Ureter (tissue), 1 donor: Measurements from ENCODE around the gene MSI2. TPM values are rescaled to one million over a fixed set of nuclear protein-coding genes. Genes with fewer than 3 reads are reported as not detected.
"Not testable (repeated sequence)": the region's sequence is repeated elsewhere in the genome, so short reads cannot be mapped to it uniquely, and the experiment has no call there.

Experiments
- DNase-seq: peaks from one replicate; pipeline ENCODE4 v3.0.0-alpha.2; 2020; ENCODE audit warnings: low spot score
- total RNA-seq: library from RNA; stranded (reverse); gene quantifications from one replicate; pipeline ENCODE4 v1.2.4, GENCODE V29; 2023
- donor health status: DM: yes; HTN: yes; CAD: no.

The MSI2 gene
- total RNA-seq, 1 donor from 2014 or later: 230 TPM

- DNase-seq: no peak
Measured at GRCh38 chr17:57614742-57615141, 358.4 kb downstream of the MSI2 start.

GRCh38 chr17:57615836-57616757 lies 359.8 kb downstream of the MSI2 start:
- DNase-seq: no peak

- no peak for DNase-seq
Measured at GRCh38 chr17:57617218-57617617, 360.9 kb downstream of the MSI2 start.

- DNase-seq: no peak
Measured at GRCh38 chr17:57619061-57619937, 363.0 kb downstream of the MSI2 start.

GRCh38 chr17:57620576-57620975 lies 364.3 kb downstream of the MSI2 start:
- no peak for DNase-seq

DNA sequence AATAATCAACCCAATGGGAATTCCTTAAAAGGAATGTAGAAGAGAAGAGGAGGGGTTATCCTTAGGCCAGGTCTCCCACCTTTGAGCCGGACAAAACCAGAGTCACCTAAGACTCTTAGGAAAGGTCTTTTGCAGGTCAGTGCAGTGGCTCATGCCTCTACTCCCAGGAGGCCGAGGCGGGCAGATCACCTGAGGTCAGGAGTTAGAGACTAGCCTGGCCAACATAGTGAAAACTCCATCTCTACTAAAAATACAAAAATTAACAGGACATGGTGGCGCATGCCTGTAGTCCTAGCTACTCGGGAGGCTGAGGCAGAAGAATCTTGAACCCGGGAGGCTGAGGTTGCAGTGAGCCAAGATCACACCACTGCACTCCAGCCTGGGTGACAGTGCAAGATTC lies 365.5 kb downstream of the MSI2 start:
- not testable (repeated sequence) for DNase-seq

GRCh38 chr17:57622306-57622682 lies 366.0 kb downstream of the MSI2 start:
- no peak for DNase-seq

- DNase-seq: no peak
Measured at GRCh38 chr17:57622683-57623433, 366.5 kb downstream of the MSI2 start.

- no peak for DNase-seq
Measured at GRCh38 chr17:57623620-57624019, 367.3 kb downstream of the MSI2 start.

DNA sequence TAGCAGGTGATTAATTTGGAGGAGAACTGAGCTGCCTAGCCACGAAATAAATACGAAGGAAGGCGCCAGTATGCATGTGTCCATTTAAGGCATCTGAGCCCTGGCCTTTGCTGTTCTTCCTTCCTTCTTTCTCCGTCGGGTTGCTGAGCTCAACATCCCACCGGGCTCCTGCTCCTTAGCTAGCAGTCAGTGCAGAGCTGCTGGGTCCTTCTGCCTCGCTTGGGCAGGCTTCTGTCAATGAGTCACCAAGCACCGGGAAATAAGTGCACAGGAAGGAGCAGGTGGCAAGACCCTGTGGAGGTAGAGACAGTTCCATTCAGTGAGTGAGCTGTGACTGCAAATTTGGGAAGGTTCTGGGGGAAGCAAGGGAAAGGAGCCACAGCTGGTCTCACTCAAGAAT lies 368.1 kb downstream of the MSI2 start:
- no peak for DNase-seq

DNA sequence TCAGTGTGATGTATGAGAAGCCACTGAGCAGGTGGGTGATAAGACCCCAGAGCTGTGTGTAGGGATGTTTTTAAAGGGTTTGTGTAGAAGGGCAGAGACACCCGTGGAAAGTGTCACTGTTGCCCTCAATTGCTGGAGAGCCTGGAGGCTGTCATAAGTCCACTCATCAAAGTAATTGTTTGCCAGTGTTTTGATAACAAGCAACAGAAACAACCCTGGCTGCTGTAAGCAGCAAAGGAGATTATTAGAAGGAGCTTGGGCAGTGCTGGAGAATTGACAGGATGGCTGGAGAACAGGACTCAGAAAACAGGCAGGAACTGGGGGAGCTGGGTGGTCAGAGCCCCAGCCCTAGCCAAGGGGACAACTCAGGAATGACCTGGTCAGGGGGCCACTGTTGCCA lies 369.2 kb downstream of the MSI2 start:
- DNase-seq: no peak

DNA sequence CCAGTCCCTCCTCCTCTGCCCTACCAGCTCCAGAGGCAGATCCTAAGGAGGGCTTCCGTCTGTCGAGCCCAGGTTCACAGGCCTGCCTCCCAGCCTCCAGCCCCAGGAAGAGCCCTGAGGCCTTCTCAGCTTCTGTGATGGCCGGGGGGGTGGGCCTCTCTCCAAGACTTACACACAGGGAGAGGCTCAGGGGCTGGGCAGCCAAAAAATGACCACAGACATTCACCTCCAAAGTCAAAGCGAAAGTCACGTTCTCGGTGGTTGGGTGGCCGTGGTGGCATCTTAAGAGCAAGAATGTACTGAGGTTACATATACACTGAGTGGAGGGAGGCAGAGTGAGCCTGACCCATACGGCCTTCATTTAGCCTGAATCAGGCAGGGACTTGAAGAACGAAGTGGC lies 369.6 kb downstream of the MSI2 start:
- DNase-seq: no peak

DNA sequence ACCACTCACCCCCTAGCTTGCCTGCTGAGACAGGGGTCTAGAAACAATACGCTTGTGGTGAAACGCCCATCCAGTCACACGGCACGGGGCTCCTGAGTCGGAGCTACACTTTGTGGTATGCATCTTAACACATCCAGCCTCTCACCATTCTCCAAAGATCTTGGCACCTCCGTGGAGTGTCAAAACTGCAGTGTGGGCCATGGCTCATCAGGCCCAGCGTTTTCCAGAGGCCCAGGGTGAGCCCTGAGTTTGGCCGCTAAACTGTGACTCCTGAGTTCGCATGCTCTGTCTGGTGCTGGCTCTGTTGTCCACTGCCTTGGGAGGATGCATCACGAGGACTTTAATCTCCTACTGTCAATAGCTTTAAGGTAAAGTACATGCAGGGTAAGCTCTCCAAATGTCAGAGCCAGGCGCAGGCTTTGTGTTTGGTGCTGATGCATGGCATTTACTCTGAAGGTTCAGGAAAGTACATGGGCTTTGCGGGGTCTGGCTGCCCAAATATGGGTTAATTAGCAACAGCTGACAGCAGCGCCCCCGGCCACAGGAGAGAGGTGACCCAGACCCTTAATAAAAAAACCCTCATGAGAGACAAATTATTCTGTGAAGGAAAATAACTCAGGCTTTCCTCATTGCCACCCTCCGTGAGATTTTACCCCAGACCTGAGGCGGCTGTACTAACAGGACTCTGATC lies 370.3 kb downstream of the MSI2 start:
- no peak for DNase-seq

- DNase-seq: no peak
Measured at GRCh38 chr17:57627591-57627990, 371.3 kb downstream of the MSI2 start.

DNA sequence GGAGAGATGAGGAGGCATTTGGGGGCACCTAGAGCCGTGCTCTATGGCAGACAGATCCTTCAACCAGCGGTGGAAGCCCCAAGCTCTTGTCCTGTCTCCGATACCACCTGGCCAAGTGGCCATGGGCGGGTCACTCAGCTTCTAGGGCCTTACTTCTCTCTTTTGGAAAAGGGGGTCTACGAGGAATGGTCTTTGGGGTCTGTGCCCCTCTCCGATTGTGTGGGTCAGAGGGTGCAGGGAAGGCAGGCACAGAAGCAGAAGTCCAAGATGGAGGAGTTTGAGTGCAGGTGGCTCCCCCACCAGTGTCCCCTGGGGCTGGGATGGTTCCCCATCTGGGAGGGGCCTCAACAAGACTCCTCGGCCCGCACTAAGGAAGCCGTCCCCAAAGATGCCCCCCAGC lies 372.1 kb downstream of the MSI2 start:
- no peak for DNase-seq

DNA sequence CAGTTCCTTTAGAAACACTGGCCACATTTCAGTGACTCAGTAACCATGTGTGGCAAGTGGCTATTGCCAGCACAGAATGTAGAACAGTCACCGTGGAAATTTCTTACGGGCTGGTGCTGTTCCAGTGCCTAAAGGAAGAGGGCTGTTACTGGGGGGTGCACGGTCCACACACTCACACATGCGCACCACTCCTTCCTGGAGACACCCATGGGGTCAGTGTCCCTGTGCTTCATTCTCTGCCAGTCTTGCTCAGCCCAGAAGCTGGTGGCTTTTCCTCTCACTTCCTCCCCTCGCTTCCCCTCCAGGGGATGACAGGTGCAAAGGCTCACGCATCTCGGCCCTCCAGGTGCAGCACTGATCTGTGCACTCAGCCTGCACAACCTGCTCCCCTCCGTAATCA lies 373.1 kb downstream of the MSI2 start:
- no peak for DNase-seq

DNA sequence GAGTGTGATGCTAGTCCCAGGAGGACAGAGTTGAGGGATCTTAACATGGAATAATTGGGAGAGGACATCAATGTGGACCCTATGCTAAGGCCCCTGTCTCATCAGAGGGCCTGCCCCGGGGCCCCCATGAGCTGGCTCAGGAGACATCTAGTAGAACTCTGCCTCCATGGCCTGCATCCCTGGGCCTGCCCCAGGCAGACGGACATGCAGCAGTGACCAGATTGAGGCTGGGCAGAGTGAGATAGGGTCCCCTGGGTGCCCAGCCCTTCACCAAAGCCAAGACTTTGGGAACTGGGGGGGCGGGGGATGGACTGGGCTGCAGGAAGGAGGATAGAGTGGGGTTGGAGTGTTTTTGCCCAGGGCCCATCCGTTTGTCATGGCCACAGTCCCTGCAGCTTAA lies 373.6 kb downstream of the MSI2 start:
- DNase-seq: no peak

GRCh38 chr17:57630736-57631135 lies 374.4 kb downstream of the MSI2 start:
- no peak for DNase-seq

- no peak for DNase-seq
Measured at GRCh38 chr17:57631871-57632270, 375.5 kb downstream of the MSI2 start.

GRCh38 chr17:57632294-57632693 lies 376.0 kb downstream of the MSI2 start:
- no peak for DNase-seq

- no peak for DNase-seq
Measured at GRCh38 chr17:57633236-57633635, 376.9 kb downstream of the MSI2 start.
